Measurements from ENCODE around the gene MT1X. TPM values are rescaled to one million over a fixed set of nuclear protein-coding genes. Genes with fewer than 3 reads are reported as not detected.

MT1X gene
- 55.9 TPM for total RNA-seq

GRCh38 chr16:56681939-56682702 lies at the start of gene MT1X:
TSS of gene MT1X (plus strand) at chr16:56682470. CDS start at chr16:56682541, 71 bp downstream.
- peak; percentile 92 for DNase-seq

DNA sequence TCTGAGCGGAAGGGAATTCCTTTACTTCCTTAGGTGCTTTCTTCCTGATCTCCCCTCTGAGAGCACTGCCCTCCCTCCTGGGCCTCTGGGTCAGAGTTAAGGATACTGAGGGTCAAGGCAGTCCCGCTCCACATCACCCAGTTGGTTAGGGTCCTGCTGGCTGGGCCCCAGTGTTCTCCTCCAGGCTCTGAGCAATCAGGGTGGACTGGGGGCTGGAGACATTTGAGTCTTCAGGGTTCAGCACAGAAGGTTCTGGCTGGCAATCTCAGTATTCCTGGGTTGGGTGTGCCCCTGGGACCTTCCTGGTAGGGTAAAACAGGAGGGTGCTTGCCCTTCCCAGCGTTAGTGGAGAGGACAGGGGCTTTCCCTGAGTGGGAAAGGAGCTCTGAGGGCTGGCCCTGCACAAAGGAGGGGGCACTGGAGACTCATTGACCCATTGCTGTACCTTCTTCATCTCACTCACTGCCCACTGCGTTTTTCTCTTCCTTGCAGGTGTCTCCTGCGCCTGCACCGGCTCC lies 49.4 kb upstream of the MT1X start:
- DNase-seq = no peak

GRCh38 chr16:56633535-56633934 lies 48.7 kb upstream of the MT1X start:
- DNase-seq = no peak

DNA sequence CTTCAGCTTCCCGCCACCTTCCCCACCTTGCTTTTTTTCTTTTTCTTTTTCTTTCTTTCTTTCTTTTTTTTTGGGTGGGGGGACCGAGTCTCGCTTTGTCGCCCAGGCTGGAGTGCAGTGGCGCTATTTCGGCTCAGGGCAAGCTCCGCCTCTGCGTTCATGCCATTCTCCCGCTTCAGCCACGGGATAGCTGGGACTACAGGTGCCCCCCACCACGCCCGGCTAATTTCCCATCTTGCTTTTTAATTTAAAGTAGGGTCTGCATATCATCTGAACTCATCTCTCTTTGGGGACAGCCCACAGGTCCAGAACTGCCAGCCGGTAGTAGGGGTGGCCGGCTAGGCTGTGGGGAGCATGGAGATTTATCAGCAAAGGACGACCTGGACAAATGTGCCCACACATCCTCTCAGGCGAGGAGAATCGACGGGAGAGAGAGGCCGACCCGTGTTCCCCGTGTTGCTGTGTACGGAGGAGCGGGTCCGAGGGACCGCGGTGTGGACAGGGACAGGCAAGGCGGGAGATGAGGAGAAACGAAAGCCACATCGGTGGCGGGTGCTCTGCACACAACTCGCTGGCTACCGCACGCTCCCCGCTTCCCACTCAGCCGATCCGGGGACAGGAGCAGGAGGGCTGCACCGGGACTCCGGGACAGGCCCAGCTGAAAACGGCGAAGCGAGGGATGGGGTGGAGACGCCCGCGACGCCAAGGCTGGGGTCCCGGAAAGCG lies 47.4 kb upstream of the MT1X start:
- no peak for DNase-seq

GRCh38 chr16:56635441-56635967 lies 46.8 kb upstream of the MT1X start:
- no peak for DNase-seq

GRCh38 chr16:56636616-56637413 lies 45.5 kb upstream of the MT1X start:
- no peak for DNase-seq

DNA sequence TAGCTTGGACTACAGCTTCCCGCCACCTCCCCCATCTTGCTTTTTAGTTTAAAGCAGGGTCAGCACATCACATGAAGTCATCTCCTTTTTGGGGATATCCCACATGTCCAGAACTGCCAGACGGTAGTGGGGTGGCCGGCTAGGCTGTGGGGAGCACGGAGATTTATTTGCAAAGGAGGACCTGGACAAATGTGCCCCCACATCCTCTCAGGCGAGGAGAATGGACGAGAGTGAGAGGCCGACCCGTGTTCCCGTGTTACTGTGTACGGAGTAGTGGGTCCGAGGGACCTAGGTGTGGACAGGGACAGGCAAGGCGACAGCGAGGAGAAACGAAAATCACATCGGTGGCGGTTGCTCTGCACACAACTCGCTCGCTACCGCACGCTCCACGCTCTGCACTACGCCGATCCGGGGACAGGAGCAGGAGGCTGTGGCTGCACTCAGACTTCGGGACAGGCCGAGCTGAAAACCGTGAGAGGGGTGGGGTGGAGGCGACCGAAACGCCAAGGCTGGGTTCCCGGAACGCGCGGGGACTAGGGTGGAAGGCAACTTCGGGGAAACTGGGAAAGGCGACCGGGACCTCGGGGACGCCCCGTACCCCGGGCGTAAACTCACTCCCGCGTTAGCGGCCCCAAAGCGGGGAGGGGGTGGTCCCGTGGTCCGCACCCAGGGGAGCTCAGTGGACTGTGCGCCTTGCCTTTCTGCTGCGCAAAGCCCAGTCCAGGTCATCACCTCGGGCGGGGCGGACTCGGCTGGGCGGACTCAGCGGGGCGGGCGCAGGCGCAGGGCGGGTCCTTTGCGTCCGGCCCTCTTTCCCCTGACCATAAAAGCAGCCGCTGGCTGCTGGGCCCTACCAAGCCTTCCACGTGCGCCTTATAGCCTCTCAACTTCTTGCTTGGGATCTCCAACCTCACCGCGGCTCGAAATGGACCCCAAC lies 44.2 kb upstream of the MT1X start, which contains the start of gene MT1A:
TSS of gene MT1A (plus strand) at position 853 of the 937 bp plus-strand sequence. CDS start at position 926, 73 bp downstream.
- DNase-seq = peak; percentile 32

DNA sequence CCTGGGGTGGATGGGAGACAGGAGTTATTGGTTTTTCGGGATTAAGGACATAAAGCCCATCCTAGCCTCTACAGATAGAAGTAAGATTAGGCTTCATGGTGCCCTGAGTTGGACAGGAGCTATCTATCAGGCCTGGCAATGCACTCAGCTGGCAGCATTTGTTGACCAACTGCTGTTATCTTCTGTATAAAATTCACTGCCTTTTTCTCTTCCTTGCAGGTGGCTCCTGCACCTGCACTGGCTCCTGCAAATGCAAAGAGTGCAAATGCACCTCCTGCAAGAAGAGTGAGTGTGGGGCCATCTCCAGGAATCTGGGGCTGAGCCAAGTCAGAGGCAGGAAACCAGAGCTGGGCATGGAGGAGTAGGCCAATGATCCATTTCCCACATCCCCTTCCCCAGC lies 43.2 kb upstream of the MT1X start:
- DNase-seq = no peak

GRCh38 chr16:56640076-56640475 lies 42.2 kb upstream of the MT1X start:
- DNase-seq = no peak

- DNase-seq = no peak
Measured at GRCh38 chr16:56641166-56641565, 41.1 kb upstream of the MT1X start.

GRCh38 chr16:56643080-56643778 lies 39.0 kb upstream of the MT1X start:
- DNase-seq = peak; percentile 24

GRCh38 chr16:56643833-56644232 lies 38.4 kb upstream of the MT1X start:
- no peak for DNase-seq

DNA sequence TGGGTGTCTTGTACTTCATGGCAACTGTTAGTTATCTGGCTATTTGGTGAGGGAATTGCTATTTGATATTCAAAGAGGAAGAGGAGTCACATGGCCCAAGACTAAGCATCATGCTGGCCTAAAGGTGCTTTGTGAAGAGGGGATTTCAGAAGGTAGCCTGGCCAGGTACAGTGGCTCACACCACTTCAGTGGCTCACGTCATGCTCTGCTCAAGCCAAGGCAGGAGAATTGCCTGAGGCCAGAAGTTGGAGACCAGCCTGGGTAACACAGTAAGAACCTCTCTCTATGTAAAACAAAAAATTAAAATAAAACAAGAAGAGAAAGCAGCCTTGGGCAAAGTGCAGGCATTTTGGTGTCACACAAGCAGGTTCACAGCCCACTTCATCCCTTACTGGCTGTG lies 37.0 kb upstream of the MT1X start:
- no peak for DNase-seq

DNA sequence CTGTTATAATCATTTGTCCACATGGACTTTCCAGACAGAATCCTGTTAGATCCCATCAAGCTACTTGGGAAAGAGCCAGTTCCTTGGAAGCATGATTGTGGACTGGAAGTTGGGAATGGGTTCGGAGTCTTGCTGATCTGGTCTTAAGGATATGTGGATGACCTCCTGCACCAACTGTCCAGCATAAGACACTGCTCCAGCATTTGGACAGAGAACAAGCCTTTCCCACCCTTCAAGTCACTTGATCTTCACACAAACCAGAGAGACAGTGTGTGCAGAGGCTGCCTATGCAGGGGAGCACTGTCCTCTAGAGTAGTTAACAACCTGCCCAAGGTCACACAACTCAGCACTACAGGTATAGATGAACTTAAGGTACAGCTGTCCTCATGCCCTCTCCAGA lies 36.4 kb upstream of the MT1X start:
- DNase-seq = no peak

GRCh38 chr16:56647641-56648431 lies 34.4 kb upstream of the MT1X start:
- no peak for DNase-seq

GRCh38 chr16:56649271-56649670 lies 33.0 kb upstream of the MT1X start:
- no peak for DNase-seq

DNA sequence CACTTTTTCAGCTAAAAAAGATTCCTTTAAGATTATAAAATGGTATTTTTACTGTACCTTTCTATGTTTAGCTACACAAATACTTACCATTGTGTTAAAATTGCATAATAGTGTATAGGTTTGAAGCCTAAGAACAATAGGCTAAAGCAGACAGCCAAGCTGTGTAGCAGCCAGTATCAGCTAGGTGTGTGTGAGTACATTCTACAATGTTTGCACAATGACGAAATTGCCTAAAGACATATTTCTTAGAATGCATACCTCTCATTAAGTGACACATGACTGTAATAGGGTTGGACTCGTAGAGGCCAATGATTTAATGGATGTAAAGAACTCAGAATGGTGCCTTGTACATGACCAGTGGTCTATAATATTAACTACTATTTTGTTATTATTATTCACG lies 32.5 kb upstream of the MT1X start:
- no peak for DNase-seq

DNA sequence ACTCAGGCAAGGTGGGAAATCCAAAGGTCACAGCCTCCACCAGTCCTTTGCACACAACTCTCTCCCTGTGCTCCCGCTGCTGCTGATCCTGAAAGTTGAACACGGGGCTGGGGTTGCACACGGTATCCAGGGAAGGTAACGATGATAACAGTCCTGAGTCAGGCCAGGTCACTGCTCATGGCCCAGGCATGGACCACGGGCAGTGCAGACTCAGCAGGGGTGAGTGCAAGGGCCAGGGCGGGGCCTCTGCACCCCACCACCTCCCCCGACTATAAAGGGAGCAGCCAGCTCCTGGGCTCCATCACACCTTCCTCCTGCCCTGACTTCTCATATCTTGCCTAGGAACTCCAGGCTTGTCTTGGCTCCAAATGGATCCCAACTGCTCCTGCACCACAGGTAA lies 30.7 kb upstream of the MT1X start, which contains the start of gene MT1B:
TSS of gene MT1B (plus strand) at position 301 of the 400 bp plus-strand sequence. CDS start at position 369, 68 bp downstream.
- no peak for DNase-seq

DNA sequence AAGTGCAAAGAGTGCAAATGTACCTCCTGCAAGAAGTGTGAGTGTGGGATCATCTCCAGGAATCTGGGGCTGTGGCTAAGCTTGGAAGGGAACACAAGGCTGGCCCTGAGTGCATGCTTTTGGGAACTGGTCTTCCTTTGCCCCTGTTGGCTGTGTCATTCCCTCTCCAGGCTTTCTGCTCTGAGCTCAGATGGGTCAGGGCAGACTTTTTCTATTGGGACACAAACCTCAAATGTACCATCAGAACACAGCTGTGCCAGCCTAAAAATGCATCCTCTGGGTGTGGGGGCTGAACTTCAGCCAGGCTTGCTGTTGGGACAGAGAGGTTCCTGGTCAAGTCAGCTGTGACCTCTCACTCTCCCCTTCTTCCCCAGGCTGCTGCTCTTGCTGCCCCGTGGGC lies 29.7 kb upstream of the MT1X start:
- DNase-seq = no peak

- DNase-seq = no peak
Measured at GRCh38 chr16:56653218-56653617, 29.1 kb upstream of the MT1X start.

All from tongue (tissue), 2 donors.